ENCODE data around the gene PARVB. TPM values are rescaled to one million over a fixed set of nuclear protein-coding genes. Genes with fewer than 3 reads are reported as not detected.

Gene PARVB
- total RNA-seq, 4 donors from 2014 or later, result 6.6 to 144 (median 30.1) TPM

- in situ Hi-C loops (cut with MboI; ENCODE audit: low pct_ligation_motif_present in 1 of 4, low pct_unique_long_range_greater_than_20kb in 1 of 4, low sequenced_read_pairs in 3 of 4), result no loop called here
- Histone ChIP-seq H3K27ac (no peak overlapping the region), H3K4me1 (no peaks in the 10 kb centered on the region), H3K27me3 (no peaks in the 10 kb centered on the region), H3K9me3 (no peaks in the 10 kb centered on the region), H3K36me3 (no peaks in the 10 kb centered on the region), H3K4me3 (no peak overlapping the region)
- DNase-seq, result no peak
- intact Hi-C loops (cut with DNase I; ENCODE audit: low total_unique reads), result no loop called here
- no peak for TF ChIP-seq EP300 (IDR thresholded peaks at IDR 0.05; ENCODE audit: low read depth)
- no peak for TF ChIP-seq POLR2A (IDR thresholded peaks at IDR 0.05)
- no peak for TF ChIP-seq POLR2AphosphoS5 (IDR thresholded peaks at IDR 0.05)
- TF ChIP-seq, protein P1, sequence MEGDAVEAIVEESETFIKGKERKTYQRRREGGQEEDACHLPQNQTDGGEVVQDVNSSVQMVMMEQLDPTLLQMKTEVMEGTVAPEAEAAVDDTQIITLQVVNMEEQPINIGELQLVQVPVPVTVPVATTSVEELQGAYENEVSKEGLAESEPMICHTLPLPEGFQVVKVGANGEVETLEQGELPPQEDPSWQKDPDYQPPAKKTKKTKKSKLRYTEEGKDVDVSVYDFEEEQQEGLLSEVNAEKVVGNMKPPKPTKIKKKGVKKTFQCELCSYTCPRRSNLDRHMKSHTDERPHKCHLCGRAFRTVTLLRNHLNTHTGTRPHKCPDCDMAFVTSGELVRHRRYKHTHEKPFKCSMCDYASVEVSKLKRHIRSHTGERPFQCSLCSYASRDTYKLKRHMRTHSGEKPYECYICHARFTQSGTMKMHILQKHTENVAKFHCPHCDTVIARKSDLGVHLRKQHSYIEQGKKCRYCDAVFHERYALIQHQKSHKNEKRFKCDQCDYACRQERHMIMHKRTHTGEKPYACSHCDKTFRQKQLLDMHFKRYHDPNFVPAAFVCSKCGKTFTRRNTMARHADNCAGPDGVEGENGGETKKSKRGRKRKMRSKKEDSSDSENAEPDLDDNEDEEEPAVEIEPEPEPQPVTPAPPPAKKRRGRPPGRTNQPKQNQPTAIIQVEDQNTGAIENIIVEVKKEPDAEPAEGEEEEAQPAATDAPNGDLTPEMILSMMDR (IDR thresholded peaks at IDR 0.05), result no peak
- 60 to 69% methylated on average over 2 to 6 of the region's 6 CpGs for WGBS, 2 donors (ENCODE audit: low coverage in 1 of 2)
These were observed 156.0 kb downstream of the PARVB start for GRCh38 chr22:44179989-44180705.

DNA sequence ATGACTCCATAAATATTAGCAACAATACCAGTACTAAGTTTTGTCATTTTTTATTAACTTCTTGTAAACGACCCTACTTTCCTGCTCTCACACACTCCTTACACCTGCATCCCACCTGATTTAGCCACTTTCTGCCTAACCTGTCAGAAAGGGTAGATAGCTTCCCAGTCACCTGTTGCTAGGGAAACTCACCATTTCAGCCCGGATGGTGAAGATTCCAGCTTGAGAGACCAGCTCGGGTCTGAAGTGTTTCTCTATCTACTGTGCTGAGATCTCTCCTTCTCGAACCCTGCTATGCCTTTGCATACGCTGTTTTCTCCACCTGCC, 156.6 kb downstream of the PARVB start, which contains the start of gene PARVG:
TSS of gene PARVG (plus strand) at position 220 of the 327 bp plus-strand sequence. CDS start 2,405 bp downstream, outside the sequence.
- peak; percentile 30 for DNase-seq
- TF ChIP-seq POLR2AphosphoS5 (IDR thresholded peaks at IDR 0.05), result no peak
- TF ChIP-seq, protein P1 (IDR thresholded peaks at IDR 0.05), result no peak
- TF ChIP-seq EP300 (IDR thresholded peaks at IDR 0.05; ENCODE audit: low read depth), result no peak
- no peak for TF ChIP-seq POLR2A (IDR thresholded peaks at IDR 0.05)
- Histone ChIP-seq H3K9me3 (no peaks in the 10 kb centered on the region), H3K27me3 (no peaks in the 10 kb centered on the region), H3K4me1 (no peaks in the 10 kb centered on the region), H3K36me3 (no peaks in the 10 kb centered on the region), H3K4me3 (peak within 1 kb of the TSS in 3 of 4 donors; percentile 18 to 46 (median 25)), H3K27ac (peak within 1 kb of the TSS; percentile 58 to 78 (median 68))
- 35 to 50% methylated on average over 5 of the region's 5 CpGs for WGBS, 2 donors (ENCODE audit: low coverage in 1 of 2)
- intact Hi-C loops (cut with DNase I; ENCODE audit: low total_unique reads), result no loop called here
- in situ Hi-C loops (cut with MboI; ENCODE audit: low pct_ligation_motif_present in 1 of 4, low pct_unique_long_range_greater_than_20kb in 1 of 4, low sequenced_read_pairs in 3 of 4), result no loop called here

GRCh38 chr22:44181033-44181911, 157.2 kb downstream of the PARVB start:
- intact Hi-C loops (cut with DNase I; ENCODE audit: low total_unique reads) (no loop called here), in situ Hi-C loops (cut with MboI; ENCODE audit: low pct_ligation_motif_present in 1 of 4, low pct_unique_long_range_greater_than_20kb in 1 of 4, low sequenced_read_pairs in 3 of 4) (no loop called here)
- TF ChIP-seq, protein P1 (IDR thresholded peaks at IDR 0.05), result no peak
- no peak for TF ChIP-seq POLR2A (IDR thresholded peaks at IDR 0.05)
- no peak for TF ChIP-seq EP300 (IDR thresholded peaks at IDR 0.05; ENCODE audit: low read depth)
- TF ChIP-seq POLR2AphosphoS5 (IDR thresholded peaks at IDR 0.05), result no peak
- no peaks in the 10 kb centered on the region for H3K9me3 ChIP-seq
- no peaks in the 10 kb centered on the region for H3K36me3 ChIP-seq
- no peaks in the 10 kb centered on the region for H3K27me3 ChIP-seq
- peak; percentile 53 for DNase-seq
- WGBS, 2 donors (ENCODE audit: low coverage in 1 of 2), result 57 to 66% methylated on average over 6 to 40 of the region's 40 CpGs
- H3K4me3 ChIP-seq, result peak overlapping the region in 3 of 4 donors; percentile 18 to 46 (median 25)
- H3K27ac ChIP-seq, result peak overlapping the region; percentile 58 to 78 (median 68)
- H3K4me1 ChIP-seq, result no peaks in the 10 kb centered on the region

DNA sequence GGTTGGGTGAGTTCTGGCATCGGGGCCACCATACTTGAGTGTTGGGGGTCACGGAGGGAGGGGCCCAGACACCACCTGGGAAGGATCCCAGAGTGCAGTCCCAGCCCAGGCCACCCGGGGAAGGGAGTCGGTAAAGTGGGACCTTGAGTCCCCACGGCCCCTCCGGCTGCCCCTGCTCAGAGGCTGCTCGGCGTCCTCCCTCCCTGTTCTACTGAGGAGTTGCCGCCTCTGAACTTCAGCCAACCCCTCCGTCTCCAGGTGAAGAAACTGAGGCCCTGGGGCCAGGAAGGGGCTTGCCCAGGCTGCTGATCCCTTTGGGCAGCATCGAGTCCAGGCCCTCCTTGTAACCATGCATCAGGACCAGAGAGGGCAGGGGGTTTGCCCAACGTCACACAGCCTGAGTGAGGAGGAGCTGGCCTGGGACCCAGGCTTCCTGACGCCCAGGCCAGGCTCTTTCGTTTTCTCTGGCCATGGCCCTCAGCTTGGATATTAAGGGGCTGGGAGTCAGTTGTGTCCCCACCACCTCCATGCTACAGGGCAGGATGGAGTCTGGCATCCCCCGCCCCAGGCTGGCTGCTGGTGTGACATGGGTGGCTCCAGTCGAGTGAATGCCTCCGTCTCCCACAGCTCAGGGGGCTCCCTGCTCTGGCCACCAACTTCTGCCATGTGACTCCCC, 157.9 kb downstream of the PARVB start:
- H3K27ac ChIP-seq, result peak overlapping the region; percentile 58 to 78 (median 68)
- H3K4me3 ChIP-seq, result peak overlapping the region in 3 of 4 donors; percentile 18 to 46 (median 25)
- no peak for DNase-seq
- no peaks in the 10 kb centered on the region for H3K9me3 ChIP-seq
- H3K4me1 ChIP-seq, result no peaks in the 10 kb centered on the region
- intact Hi-C loops (cut with DNase I; ENCODE audit: low total_unique reads), result no loop called here
- H3K36me3 ChIP-seq, result no peaks in the 10 kb centered on the region
- in situ Hi-C loops (cut with MboI; ENCODE audit: low pct_ligation_motif_present in 1 of 4, low pct_unique_long_range_greater_than_20kb in 1 of 4, low sequenced_read_pairs in 3 of 4), result no loop called here
- H3K27me3 ChIP-seq, result no peaks in the 10 kb centered on the region
- WGBS, 2 donors (ENCODE audit: low coverage in 1 of 2), result 82% methylated on average over 14 of the region's 17 CpGs; no CpG with 5 or more reads in 1 of the 2 donors
- TF ChIP-seq POLR2AphosphoS5 (IDR thresholded peaks at IDR 0.05) (no peak), POLR2A (IDR thresholded peaks at IDR 0.05) (no peak), EP300 (IDR thresholded peaks at IDR 0.05; ENCODE audit: low read depth) (no peak)
- TF ChIP-seq, protein P1 (IDR thresholded peaks at IDR 0.05), result no peak
